Tibial nerve (tissue), 4 donors: ENCODE measurements around the gene KEL.

Experiments used
- CTCF ChIP-seq, 5 experiments: fragments of 200-600 bp in 3 of 5; fragments of 450-650 bp in 2 of 5; sonication (generic) in 3 of 5; IDR thresholded peaks; one replicate each; pipeline ENCODE4 v1.5.1; 2016 to 2019; ENCODE audit warnings: antibody characterized with exemption in 5 of 5, mild to moderate bottlenecking in 3 of 5, moderate library complexity in 2 of 5
- EP300 ChIP-seq, 2 donors: sonication (generic); formaldehyde crosslinking; IDR thresholded peaks; one replicate each; pipeline ENCODE4 v1.6.1; 2017; ENCODE audit warnings: antibody characterized with exemption in 2 of 2, mild to moderate bottlenecking in 1 of 2
- POLR2A ChIP-seq, 2 donors: fragments of 450-650 bp; IDR thresholded peaks; one replicate each; pipeline ENCODE4 v1.6.1; 2017; ENCODE audit warnings: antibody characterized with exemption in 2 of 2, mild to moderate bottlenecking in 2 of 2, moderate library complexity in 2 of 2

- no peak for TF ChIP-seq CTCF (IDR thresholded peaks at IDR 0.05)
- TF ChIP-seq POLR2A (IDR thresholded peaks at IDR 0.05) = no peak
- no peak for TF ChIP-seq EP300 (IDR thresholded peaks at IDR 0.05)
Measured at GRCh38 chr7:142939226-142939910, 22.8 kb downstream of the KEL start, which contains the start of gene LLCFC1.
